DOHH2 (cell line): ENCODE measurements around the gene GTF2IRD2.
"Not testable (repeated sequence)": the region's sequence is repeated elsewhere in the genome, so short reads cannot be mapped to it uniquely, and the experiment has no call there.

Experiments
- EZH2phosphoT487 ChIP-seq: fragments of 200-600 bp; sonication (generic); IDR thresholded peaks from 2 replicates; pipeline ENCODE4 v1.6.1; 2017; ENCODE audit warnings: borderline replicate concordance, mild to moderate bottlenecking, antibody characterized with exemption, low read length, moderate library complexity, mixed read lengths
- TF ChIP-seq, protein P1 (sequence below): fragments of 200-600 bp; sonication (generic); IDR thresholded peaks from one replicate; pipeline ENCODE4 v1.5.1; 2014; ENCODE audit warnings: antibody characterized with exemption, mild to moderate bottlenecking, low read depth, low read length; ENCODE audit not compliant: poor library complexity, severe bottlenecking

DNA sequence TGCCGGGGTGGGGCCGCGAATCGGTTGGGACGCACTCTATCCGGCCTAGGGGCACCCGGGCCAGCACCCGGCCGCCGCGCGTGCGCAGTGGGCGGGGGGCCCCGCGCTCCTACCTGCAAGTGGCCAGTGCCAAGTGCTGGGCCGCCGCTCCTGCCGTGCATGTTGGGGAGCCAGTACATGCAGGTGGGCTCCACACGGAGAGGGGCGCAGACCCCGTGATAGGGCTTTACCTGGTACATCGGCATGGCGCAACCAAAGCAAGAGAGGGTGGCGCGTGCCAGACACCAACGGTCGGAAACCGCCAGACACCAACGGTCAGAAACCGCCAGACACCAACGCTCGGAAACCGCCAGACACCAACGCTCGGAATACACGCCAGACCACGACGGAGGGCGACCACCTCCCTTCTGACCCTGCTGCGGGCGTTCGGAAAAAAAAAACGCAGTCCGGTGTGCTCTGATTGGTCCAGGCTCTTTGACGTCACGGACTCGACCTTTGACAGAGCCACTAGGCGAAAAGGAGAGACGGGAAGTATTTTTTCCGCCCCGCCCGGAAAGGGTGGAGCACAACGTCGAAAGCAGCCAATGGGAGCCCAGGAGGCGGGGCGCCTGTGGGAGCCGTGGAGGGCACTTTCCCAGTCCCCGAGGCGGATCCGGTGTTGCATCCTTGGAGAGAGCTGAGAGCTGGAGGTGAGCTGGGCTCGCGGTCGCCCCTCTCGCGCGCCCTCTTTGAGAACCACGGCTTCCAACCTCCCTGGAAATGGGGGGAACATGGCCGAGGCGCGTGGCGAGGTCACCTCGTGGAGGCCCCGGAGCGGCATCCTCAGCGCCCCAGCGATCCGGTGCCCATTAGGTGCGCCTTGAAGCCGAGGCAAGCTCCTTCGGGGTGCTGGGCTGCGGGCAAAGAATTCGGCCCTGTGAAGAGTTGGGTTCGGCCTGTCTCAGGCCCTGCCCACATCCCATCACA is 39.0 kb upstream of the GTF2IRD2 start:
- TF ChIP-seq, protein P1, sequence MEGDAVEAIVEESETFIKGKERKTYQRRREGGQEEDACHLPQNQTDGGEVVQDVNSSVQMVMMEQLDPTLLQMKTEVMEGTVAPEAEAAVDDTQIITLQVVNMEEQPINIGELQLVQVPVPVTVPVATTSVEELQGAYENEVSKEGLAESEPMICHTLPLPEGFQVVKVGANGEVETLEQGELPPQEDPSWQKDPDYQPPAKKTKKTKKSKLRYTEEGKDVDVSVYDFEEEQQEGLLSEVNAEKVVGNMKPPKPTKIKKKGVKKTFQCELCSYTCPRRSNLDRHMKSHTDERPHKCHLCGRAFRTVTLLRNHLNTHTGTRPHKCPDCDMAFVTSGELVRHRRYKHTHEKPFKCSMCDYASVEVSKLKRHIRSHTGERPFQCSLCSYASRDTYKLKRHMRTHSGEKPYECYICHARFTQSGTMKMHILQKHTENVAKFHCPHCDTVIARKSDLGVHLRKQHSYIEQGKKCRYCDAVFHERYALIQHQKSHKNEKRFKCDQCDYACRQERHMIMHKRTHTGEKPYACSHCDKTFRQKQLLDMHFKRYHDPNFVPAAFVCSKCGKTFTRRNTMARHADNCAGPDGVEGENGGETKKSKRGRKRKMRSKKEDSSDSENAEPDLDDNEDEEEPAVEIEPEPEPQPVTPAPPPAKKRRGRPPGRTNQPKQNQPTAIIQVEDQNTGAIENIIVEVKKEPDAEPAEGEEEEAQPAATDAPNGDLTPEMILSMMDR, result not testable (repeated sequence)
- not testable (repeated sequence) for TF ChIP-seq EZH2phosphoT487
